Measurements from ENCODE around the gene KCNQ5.

GRCh38 chr6:72954716-72955115, 332.9 kb downstream of the KCNQ5 start:
- TF ChIP-seq, protein P1, sequence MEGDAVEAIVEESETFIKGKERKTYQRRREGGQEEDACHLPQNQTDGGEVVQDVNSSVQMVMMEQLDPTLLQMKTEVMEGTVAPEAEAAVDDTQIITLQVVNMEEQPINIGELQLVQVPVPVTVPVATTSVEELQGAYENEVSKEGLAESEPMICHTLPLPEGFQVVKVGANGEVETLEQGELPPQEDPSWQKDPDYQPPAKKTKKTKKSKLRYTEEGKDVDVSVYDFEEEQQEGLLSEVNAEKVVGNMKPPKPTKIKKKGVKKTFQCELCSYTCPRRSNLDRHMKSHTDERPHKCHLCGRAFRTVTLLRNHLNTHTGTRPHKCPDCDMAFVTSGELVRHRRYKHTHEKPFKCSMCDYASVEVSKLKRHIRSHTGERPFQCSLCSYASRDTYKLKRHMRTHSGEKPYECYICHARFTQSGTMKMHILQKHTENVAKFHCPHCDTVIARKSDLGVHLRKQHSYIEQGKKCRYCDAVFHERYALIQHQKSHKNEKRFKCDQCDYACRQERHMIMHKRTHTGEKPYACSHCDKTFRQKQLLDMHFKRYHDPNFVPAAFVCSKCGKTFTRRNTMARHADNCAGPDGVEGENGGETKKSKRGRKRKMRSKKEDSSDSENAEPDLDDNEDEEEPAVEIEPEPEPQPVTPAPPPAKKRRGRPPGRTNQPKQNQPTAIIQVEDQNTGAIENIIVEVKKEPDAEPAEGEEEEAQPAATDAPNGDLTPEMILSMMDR (IDR thresholded peaks at IDR 0.05) = no peak
- no peak for TF ChIP-seq POLR2A (IDR thresholded peaks at IDR 0.05)

All from vagina (tissue), 2 donors.